ENCODE measurements around the gene DNAJC5G. TPM values are rescaled to one million over a fixed set of nuclear protein-coding genes. Genes with fewer than 3 reads are reported as not detected.
A peak's percentile ranks its signal among the peaks of the same experiment; 100 is the strongest.
"Not testable (repeated sequence)": the region's sequence is repeated elsewhere in the genome, so short reads cannot be mapped to it uniquely, and the experiment has no call there.

The DNAJC5G gene
- total and polyA plus RNA-seq, 10 donors: not detected

DNA sequence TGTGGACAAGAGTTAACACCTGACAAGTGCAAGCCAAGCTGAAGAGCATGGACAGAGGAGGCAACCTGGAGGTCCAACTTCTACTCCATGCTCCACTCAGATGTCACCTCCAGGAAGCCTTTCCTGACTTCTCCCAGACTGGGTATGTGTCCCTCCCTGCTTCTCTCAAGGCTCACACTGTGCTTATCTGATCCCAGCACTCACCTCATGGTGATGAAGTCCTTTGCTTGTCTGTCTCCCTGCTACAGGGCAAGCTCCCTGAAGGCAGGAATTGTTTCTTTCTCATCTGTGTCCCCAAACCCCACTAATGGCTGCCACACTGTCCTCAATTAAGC is 9.7 kb upstream of the DNAJC5G start:
- TF ChIP-seq POLR2A (IDR thresholded peaks at IDR 0.05): no peak
- no peak for TF ChIP-seq CTCF (IDR thresholded peaks at IDR 0.05 in 8 of 11, conservative IDR thresholded peaks at IDR 0.05 in 3 of 11)
- no peak for TF ChIP-seq POLR2AphosphoS5 (IDR thresholded peaks at IDR 0.05)
- DNase-seq: no peak
- Histone ChIP-seq H3K4me3 (peak overlapping the region in 1 of 8 donors; percentile 83), H3K36me3 (no peaks in the 10 kb centered on the region), H3K4me1 (peaks cover 28 to 43% (median 40%) of the 10 kb centered on the region in 6 donors), H3K27ac (no peak overlapping the region), H3K9me3 (no peaks in the 10 kb centered on the region), H3K27me3 (replicated peaks in 1 of 7) (peaks cover 3 to 92% (median 50%) of the 10 kb centered on the region in 7 donors)
- intact Hi-C loops (cut with DNase I; ENCODE audit: low total_unique reads): no loop called here

DNA sequence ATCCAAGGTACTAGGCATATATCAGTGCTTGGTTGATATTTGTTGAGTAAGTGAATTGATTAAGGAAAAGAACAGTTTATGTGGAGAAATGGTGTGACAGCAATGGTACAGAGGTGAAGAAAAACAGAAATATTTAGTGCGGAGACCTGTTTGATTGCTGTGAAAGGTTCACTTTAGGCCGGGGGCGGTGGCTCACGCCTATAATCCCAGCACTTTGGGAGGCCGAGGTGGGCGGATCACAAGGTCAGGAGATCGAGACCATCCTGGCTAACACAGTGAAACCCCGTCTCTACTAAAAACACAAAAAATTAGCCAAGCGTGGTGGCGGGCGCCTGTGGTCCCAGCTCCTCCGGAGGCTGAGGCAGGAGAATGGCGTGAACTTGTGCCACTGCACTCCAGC is 6.9 kb upstream of the DNAJC5G start:
- Histone ChIP-seq H3K4me1 (peaks cover 20 to 22% (median 21%) of the 10 kb centered on the region in 6 donors), H3K27me3 (replicated peaks in 1 of 7) (peaks cover 0 to 64% (median 27%) of the 10 kb centered on the region in 7 donors)
- intact Hi-C loops (cut with DNase I; ENCODE audit: low total_unique reads); H3K9me3 ChIP-seq; DNase-seq; H3K27ac ChIP-seq; H3K4me3 ChIP-seq; H3K36me3 ChIP-seq: not testable (repeated sequence)
- 87 to 95% (median 93%) methylated on average over 13 of the region's 13 CpGs for WGBS, 5 donors

DNA sequence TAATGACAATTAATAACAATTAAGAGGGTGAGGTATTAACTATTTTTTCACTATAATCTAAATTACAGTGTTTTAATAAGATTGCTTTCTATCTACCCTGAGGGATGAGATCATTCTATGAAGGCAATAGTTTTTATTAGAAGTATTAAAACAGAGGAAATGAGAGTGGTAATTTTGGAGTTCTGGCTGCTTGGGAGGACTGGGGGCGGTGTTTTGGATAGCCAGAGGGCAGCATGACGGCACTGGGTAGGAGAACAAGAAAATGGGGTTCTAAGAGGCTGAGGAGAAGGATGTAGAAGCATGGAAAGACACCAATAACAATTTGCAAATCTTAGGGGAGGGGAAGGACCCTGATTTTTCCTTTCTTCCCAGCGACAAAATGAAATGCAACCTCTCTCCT is 5.1 kb upstream of the DNAJC5G start:
- Histone ChIP-seq H3K9me3 (no peaks in the 10 kb centered on the region), H3K27me3 (replicated peaks in 1 of 7) (peaks cover 0 to 46% (median 9%) of the 10 kb centered on the region in 7 donors), H3K4me1 (peaks cover 2 to 4% (median 3%) of the 10 kb centered on the region in 6 donors), H3K4me3 (no peak overlapping the region), H3K27ac (no peak overlapping the region), H3K36me3 (no peaks in the 10 kb centered on the region)
- DNase-seq: no peak
- intact Hi-C loops (cut with DNase I; ENCODE audit: low total_unique reads): loop anchor here (10.0 kb wide), 1 partner anchor 305 kb away; no protein-coding TSS in a partner anchor
- TF ChIP-seq POLR2A (IDR thresholded peaks at IDR 0.05) (no peak), POLR2AphosphoS5 (IDR thresholded peaks at IDR 0.05) (no peak), CTCF (IDR thresholded peaks at IDR 0.05 in 8 of 11, conservative IDR thresholded peaks at IDR 0.05 in 3 of 11) (no peak)
- 81 to 92% (median 85%) methylated on average over 3 of the region's 3 CpGs for WGBS, 5 donors

GRCh38 chr2:27270670-27271069 is 4.6 kb upstream of the DNAJC5G start:
- no peaks in the 10 kb centered on the region for H3K9me3 ChIP-seq
- 52 to 64% (median 54%) methylated on average over 2 of the region's 2 CpGs for WGBS, 5 donors
- H3K4me3 ChIP-seq: no peak overlapping the region
- no peaks in the 10 kb centered on the region for H3K36me3 ChIP-seq
- H3K27ac ChIP-seq: no peak overlapping the region
- TF ChIP-seq POLR2A (IDR thresholded peaks at IDR 0.05): no peak
- TF ChIP-seq POLR2AphosphoS5 (IDR thresholded peaks at IDR 0.05): no peak
- TF ChIP-seq CTCF (IDR thresholded peaks at IDR 0.05 in 8 of 11, conservative IDR thresholded peaks at IDR 0.05 in 3 of 11): no peak
- intact Hi-C loops (cut with DNase I; ENCODE audit: low total_unique reads): loop anchor here (10.0 kb wide), 1 partner anchor 306 kb away; no protein-coding TSS in a partner anchor
- DNase-seq: no peak
- peaks cover 0 to 40% (median 3%) of the 10 kb centered on the region in 7 donors for H3K27me3 ChIP-seq (replicated peaks in 1 of 7)
- H3K4me1 ChIP-seq: no peaks in the 10 kb centered on the region
